ENCODE results near the gene CCDC7.

Gene CCDC7

GRCh38 chr10:32409741-32410140, 36.2 kb upstream of the CCDC7 start:
- ATAC-seq = no peak

GRCh38 chr10:32410569-32410968, 35.4 kb upstream of the CCDC7 start:
- ATAC-seq = no peak
- TF ChIP-seq POU6F1 (CRISPR knock-in tag; IDR thresholded peaks at IDR 0.05; ENCODE audit: borderline replicate concordance, low read depth) (no peak), CREB5 (CRISPR knock-in tag; IDR thresholded peaks at IDR 0.05; ENCODE audit: low read depth) (no peak), ESRRG (CRISPR knock-in tag; IDR thresholded peaks at IDR 0.05) (no peak), GLIS3 (CRISPR knock-in tag; IDR thresholded peaks at IDR 0.05) (no peak), SNAI2 (CRISPR knock-in tag; IDR thresholded peaks at IDR 0.05) (no peak), ZFP30 (CRISPR knock-in tag; IDR thresholded peaks at IDR 0.05) (no peak)

More at GRCh38 chr10:32409741-32410140, 36.2 kb upstream of the CCDC7 start:
- TF ChIP-seq POU6F1 (CRISPR knock-in tag; IDR thresholded peaks at IDR 0.05; ENCODE audit: borderline replicate concordance, low read depth) (no peak), ZC3H10 (CRISPR knock-in tag; IDR thresholded peaks at IDR 0.05) (no peak), BACH2 (CRISPR knock-in tag; IDR thresholded peaks at IDR 0.05; ENCODE audit: borderline replicate concordance) (no peak), CREB5 (CRISPR knock-in tag; IDR thresholded peaks at IDR 0.05; ENCODE audit: low read depth) (no peak), TSHZ2 (CRISPR knock-in tag; IDR thresholded peaks at IDR 0.05) (no peak), ZFP3 (CRISPR knock-in tag; IDR thresholded peaks at IDR 0.05) (no peak), TCF4 (CRISPR knock-in tag; IDR thresholded peaks at IDR 0.05; ENCODE audit: borderline replicate concordance) (no peak), GLIS3 (CRISPR knock-in tag; IDR thresholded peaks at IDR 0.05) (no peak), ZNF565 (CRISPR knock-in tag; conservative IDR thresholded peaks at IDR 0.05; ENCODE audit: low read depth) (no peak), PATZ1 (CRISPR knock-in tag; IDR thresholded peaks at IDR 0.05; ENCODE audit: borderline replicate concordance) (no peak), ZFP30 (CRISPR knock-in tag; IDR thresholded peaks at IDR 0.05) (no peak), CSDC2 (CRISPR knock-in tag; IDR thresholded peaks at IDR 0.05) (no peak), CSRNP3 (CRISPR knock-in tag; IDR thresholded peaks at IDR 0.05) (no peak), ZNF70 (CRISPR knock-in tag; IDR thresholded peaks at IDR 0.05) (no peak), RARB (CRISPR knock-in tag; IDR thresholded peaks at IDR 0.05) (no peak), ZNF8 (CRISPR knock-in tag; IDR thresholded peaks at IDR 0.05) (no peak), TOX (CRISPR knock-in tag; IDR thresholded peaks at IDR 0.05; ENCODE audit: borderline replicate concordance) (no peak)
